HepG2 (cell line): ENCODE results near the gene CACNG4. TPM values are rescaled to one million over a fixed set of nuclear protein-coding genes. Genes with fewer than 3 reads are reported as not detected.
A peak's percentile ranks its signal among the peaks of the same experiment; 100 is the strongest.

Experiments
- CREB1 ChIP-seq, 2 experiments: fragments of 450-650 bp in 1 of 2; IDR thresholded peaks; 2 replicates each; pipeline ENCODE4 v1.6.1; 2016 to 2017; ENCODE audit warnings: control low read depth in 1 of 2, mild to moderate bottlenecking in 1 of 2, missing compliant biosample characterization in 1 of 2, missing genetic modification characterization in 1 of 2
- MTA3 ChIP-seq: sonication (generic); formaldehyde crosslinking; IDR thresholded peaks from 2 replicates; pipeline ENCODE4 v1.4.0; 2020; ENCODE audit warnings: missing genetic modification reagents
- NR2F2 ChIP-seq: IDR thresholded peaks from 2 replicates; pipeline ENCODE4 v1.6.1; 2012; ENCODE audit warnings: low read depth, inconsistent platforms, borderline replicate concordance
- ZNF282 ChIP-seq: fragments of 450-650 bp; IDR thresholded peaks from 2 replicates; pipeline ENCODE4 v1.6.1; 2018; ENCODE audit not compliant: partially characterized antibody
- ZNF646 ChIP-seq: sonication (generic); formaldehyde crosslinking; IDR thresholded peaks from 2 replicates; pipeline ENCODE4 v1.9.0; 2021; ENCODE audit warnings: mild to moderate bottlenecking, missing genetic modification reagents
- ZNF749 ChIP-seq: sonication (generic); formaldehyde crosslinking; IDR thresholded peaks from 2 replicates; pipeline ENCODE4 v1.8.0; 2022; ENCODE audit warnings: mild to moderate bottlenecking, missing genetic modification reagents, moderate library complexity, borderline replicate concordance
- polyA plus RNA-seq, 8 experiments: library from polyadenylated mRNA; depleted of rRNA in 3 of 8; stranded (reverse) in 7 of 8; unstranded in 1 of 8; fragments of >200 nt; fragmentation: Illumina TruSeq in 4 of 8; extraction: Trizol in 4 of 8; gene quantifications; 2 replicates each; pipeline versions ENCODE4 v1.2.1 to v1.2.3, GENCODE V29; 2011 to 2016; ENCODE audit warnings: low read depth in 4 of 8, missing spikeins in 1 of 8, mixed read lengths in 1 of 8; ENCODE audit not compliant: insufficient read depth in 1 of 8
- total RNA-seq, 5 experiments: library from RNA; depleted of rRNA; stranded (reverse); fragments of >200 nt; fragmentation: Illumina TruSeq; extraction: Trizol; gene quantifications; 2 replicates each; pipeline ENCODE4 v1.2.3, GENCODE V29; 2016; ENCODE audit warnings: low read depth in 1 of 5
- TF ChIP-seq, protein P1 (sequence below): sonication (generic); formaldehyde crosslinking; IDR thresholded peaks from 2 replicates; pipeline ENCODE4; 2020; ENCODE audit warnings: missing genetic modification reagents, mild to moderate bottlenecking, borderline replicate concordance

CACNG4 gene
- total and polyA plus RNA-seq, 2 of the 13 experiments (the other 11 are each of a cell fraction or from before 2014, with no cell fraction given): 0.09 TPM

DNA sequence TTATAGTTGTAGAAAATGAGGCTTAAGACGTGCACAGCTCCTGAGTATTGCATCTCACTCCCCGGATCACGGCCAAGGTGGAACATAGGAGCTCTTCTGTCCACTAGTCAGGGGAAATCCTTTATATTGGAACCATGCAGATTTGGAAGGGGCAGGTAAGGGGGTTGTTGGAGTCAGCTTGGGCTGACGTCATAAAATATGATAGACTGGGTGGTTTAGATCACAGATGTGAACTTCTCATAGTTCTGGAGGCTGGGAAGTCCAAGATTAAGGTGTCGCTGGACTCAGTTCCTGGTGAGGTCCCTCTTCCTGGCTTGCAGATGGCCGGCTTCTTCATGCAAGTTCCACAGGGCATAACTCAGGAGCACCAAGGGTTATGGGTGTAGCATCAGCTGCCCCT lies 5.6 kb downstream of the CACNG4 start (continued):
- TF ChIP-seq ZNF646 (no peak), NR2F2 (no peak), MTA3 (no peak), ZNF749 (CRISPR knock-in tag) (no peak), ZNF282 (no peak), CREB1 (IDR thresholded peaks at IDR 0.05) (peak; percentile 88), CREB1 (CRISPR knock-in tag; IDR thresholded peaks at IDR 0.05) (no peak)
- TF ChIP-seq, protein P1, sequence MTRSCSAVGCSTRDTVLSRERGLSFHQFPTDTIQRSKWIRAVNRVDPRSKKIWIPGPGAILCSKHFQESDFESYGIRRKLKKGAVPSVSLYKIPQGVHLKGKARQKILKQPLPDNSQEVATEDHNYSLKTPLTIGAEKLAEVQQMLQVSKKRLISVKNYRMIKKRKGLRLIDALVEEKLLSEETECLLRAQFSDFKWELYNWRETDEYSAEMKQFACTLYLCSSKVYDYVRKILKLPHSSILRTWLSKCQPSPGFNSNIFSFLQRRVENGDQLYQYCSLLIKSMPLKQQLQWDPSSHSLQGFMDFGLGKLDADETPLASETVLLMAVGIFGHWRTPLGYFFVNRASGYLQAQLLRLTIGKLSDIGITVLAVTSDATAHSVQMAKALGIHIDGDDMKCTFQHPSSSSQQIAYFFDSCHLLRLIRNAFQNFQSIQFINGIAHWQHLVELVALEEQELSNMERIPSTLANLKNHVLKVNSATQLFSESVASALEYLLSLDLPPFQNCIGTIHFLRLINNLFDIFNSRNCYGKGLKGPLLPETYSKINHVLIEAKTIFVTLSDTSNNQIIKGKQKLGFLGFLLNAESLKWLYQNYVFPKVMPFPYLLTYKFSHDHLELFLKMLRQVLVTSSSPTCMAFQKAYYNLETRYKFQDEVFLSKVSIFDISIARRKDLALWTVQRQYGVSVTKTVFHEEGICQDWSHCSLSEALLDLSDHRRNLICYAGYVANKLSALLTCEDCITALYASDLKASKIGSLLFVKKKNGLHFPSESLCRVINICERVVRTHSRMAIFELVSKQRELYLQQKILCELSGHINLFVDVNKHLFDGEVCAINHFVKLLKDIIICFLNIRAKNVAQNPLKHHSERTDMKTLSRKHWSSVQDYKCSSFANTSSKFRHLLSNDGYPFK (CRISPR knock-in tag): no peak
